Measurements from ENCODE around the gene TRPM2.

DNA sequence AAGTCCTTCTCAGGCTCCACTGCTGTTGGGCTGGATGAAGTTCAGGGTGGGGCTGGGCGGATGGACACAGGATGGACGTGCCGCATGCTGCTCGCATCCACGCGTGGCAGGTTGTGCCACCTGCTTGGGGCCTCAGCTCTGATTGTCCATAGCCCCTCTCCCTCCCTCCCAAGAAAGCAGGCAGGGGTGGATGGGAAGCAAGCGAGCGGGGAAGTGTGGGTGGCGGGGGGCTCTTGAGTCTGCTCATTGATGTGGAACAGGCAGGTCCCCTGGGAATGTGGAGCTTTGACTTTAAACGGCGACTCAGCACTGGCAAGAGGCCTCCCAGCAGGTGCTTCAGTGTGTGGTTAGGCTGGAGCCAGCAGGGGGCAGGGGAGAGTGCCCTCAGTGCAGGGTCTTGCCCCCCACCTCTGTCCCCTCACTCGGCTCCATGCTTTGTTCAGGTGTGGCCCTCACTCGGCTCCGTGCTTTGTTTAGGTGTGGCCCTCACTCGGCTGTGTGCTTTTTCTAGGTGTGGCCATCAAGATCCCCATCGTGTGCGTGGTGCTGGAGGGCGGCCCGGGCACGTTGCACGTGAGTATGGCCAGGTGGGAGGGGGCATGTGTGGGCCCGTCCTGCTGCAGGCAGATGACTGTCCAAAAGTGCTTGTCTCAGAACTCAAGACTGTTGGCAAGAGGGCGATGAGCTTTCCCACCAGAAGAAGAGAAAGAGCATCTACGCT lies 23.9 kb downstream of the TRPM2 start:
- TF ChIP-seq, protein P1, sequence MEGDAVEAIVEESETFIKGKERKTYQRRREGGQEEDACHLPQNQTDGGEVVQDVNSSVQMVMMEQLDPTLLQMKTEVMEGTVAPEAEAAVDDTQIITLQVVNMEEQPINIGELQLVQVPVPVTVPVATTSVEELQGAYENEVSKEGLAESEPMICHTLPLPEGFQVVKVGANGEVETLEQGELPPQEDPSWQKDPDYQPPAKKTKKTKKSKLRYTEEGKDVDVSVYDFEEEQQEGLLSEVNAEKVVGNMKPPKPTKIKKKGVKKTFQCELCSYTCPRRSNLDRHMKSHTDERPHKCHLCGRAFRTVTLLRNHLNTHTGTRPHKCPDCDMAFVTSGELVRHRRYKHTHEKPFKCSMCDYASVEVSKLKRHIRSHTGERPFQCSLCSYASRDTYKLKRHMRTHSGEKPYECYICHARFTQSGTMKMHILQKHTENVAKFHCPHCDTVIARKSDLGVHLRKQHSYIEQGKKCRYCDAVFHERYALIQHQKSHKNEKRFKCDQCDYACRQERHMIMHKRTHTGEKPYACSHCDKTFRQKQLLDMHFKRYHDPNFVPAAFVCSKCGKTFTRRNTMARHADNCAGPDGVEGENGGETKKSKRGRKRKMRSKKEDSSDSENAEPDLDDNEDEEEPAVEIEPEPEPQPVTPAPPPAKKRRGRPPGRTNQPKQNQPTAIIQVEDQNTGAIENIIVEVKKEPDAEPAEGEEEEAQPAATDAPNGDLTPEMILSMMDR (IDR thresholded peaks at IDR 0.05), result no peak
- no peak for TF ChIP-seq POLR2A (IDR thresholded peaks at IDR 0.05)

Data from Peyer's patch (tissue), 4 donors.